NCI-H146 (cell line): Measurements from ENCODE around the gene GRM4.
A peak's percentile ranks its signal among the peaks of the same experiment; 100 is the strongest.

Source experiments
- DNase-seq: peaks from one replicate; lab custom pipeline; 2025; lab: John Stamatoyannopoulos, UW

The GRM4 gene

GRCh38 chr6:33994472-33995308, 151.2 kb downstream of the GRM4 start:
- DNase-seq = peak; percentile 39

DNA sequence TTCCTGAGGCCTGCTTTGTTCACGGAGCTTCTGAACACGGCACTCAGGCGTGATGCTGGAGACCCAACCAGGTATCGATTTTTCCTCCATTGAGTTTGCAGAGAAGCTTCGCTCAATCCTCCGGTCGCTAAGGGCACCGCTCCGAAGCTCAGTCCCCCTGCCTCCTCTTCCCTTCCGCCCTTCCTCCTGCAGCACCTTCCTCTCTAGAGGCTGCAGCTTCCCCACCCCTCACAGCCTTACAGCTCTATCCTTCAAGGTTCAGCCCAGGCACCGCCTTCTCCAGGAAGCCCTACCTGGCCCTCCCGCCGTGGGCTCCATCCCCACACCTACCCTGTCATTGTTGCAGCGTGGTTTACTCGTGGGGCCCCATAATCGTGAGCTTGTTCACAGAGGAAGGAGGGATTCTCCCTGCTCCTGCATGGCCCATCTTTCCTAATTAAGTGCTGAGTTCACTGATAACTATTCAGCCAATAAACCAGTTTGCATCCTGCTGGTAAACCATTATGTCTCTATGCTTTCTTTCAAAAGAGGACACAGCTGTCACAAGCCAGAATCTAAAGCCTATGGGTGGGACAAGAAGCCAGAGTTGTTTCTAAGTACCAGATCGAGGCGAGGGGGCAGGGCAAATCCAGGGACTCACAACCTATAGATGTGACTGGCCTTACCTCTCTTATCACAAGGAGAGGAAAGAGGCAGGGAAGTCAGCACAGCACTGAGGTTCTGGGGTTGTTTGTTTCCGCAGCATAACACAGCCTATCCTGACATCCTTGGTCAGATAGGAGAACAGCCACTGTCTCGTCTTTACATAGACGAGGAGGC, 152.0 kb downstream of the GRM4 start:
- peak; percentile 88 for DNase-seq

DNA sequence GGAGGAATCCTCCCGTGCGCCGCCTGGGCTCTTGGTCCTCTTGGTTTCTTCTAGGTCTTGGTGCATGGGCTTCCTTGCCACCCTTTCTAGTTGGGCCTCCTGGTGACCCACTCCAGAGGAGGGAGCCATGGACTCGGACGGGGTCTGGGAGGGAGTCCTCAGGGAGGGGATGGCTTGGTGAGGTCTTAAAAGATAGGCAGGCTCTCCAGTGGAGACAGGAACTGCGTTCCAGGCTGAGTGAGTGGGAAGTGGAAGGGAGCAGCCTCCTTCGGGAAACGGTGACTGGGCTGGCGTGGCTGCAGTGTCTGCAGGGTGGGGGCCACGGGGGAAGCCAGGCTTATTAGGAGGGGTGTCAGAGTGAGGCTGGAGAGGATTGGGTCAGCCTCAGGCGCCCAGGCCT, 152.8 kb downstream of the GRM4 start:
- no peak for DNase-seq

DNA sequence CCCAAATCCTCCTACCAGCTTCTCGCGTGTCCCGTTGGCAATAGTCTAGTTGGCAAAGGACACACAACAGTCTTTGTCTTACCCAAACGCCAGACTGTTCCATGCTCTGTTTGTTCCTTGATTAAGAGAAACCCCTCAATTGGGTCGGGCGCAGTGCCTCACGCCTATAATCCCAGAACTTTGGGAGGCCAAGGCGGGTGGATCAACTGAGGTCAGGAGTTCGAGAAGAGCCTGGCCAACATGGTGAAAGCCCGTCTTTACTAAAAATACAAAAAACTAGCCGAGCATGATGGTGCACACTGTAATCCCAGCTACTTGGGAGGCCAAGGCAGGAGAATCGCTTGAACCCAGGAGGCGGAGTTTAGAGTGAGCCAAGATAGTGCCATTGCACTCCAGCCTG, 153.7 kb downstream of the GRM4 start:
- DNase-seq = no peak

GRCh38 chr6:33991610-33992009, 154.3 kb downstream of the GRM4 start:
- DNase-seq = no peak

DNA sequence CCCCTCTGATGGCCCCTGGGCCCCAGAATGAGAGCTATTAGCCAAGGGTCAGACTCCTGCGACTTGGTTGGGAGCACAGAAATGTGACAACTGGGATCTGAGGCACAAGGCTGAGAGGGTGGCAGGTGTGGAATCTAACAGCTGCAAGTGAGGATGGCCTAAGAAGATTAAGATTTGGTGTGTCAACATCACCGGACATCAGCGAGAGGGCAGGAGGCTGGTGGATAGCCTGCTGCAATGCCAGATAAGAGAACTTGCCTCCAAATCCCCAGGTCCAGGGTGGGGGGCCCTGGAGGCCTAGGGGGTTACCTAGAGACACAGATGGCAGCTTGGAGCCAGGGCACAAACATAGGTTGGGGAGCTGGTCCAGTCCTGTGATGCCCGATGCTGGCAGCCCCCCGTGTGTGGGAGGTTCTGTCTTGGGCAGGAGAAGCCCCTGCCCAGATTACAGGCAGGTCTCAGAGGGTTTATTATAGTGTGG, 155.8 kb downstream of the GRM4 start:
- no peak for DNase-seq

- no peak for DNase-seq
These were observed 156.7 kb downstream of the GRM4 start for GRCh38 chr6:33989016-33989854.

DNA sequence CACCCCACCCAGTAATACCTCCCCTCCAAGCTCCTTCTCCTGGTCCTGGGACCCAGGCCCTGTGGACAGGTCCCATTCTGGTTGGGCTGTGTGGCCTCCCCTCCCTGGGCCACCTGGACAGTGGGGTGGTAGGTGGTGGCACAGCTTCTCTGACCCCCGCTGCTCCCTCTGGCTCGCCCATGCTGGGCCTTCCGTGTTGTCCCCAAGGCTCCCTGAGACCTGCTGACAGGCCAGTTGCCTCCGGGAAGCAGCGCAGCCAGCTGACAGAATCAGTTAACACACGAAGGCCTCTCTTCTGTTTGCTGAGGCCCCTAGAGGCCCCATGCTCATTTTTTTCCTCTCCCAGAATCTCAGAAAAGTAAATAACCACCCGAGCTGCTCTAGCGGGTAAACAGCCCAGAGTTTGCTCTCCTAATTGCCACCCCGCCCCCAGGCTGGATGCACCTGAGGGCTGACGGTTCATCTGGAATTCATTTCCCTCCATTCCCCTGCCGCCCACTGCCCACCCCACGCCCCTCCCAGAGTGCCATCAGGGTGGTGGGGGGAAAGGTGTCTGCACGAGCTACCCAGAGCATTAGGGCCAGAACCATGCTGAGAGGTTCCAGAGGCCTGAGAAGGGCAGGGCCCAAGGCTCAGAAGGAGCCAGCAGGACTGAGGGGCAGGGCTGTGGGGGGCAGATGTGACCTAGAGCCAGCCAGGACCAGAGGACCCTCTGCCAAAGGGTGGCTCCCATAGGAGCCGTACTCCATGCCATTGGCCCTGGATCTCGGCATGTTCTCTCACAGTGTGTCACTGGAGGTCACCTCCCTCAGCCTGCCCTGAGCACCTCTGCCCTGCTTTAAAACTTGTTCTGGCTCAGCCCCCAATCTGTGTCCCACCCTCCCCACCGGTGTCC, 157.5 kb downstream of the GRM4 start:
- peak; percentile 98 for DNase-seq

DNA sequence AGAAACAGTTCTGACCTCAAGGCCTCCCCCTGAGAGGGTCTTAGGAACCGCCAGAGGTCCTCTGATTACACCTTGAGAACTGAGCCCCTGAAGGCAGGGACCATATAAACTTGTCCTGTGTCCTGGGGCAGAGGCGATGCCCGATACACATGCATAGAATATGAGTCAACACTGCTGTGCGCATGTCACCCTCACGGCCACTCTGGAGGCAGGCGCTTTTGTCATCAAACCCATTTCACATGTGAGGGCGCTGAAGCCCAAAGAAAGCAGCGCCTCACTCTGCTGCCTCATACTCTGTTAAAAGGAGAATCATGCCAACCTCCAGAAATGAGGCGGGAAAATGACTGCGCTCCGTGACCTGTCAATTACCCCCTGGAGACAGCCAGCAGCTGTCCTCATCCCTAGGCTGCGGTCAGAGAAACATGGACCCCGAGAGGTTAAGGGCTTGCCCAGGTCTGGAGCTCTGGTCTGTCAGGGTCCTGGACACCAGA, 158.3 kb downstream of the GRM4 start:
- DNase-seq = peak; percentile 85

DNA sequence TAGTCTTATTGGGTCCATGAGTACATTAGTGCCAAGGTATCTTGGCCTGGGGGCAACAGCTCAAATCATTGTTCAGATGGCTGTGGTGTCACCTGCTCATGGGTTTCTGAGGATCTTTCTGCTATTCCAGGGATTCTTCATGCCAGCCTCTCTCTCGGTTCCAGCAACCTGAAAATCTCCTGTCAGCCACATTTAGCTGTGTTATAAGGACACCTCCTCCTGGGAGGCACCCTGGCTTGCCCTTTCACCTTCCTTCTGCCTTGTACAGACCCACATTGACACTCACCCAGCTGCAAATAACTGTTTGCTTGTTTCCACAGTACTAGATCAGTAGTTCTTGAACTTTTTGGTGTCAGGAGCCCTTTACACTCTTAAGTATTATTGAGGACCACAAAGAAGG, 159.9 kb downstream of the GRM4 start:
- no peak for DNase-seq

- DNase-seq = no peak
These were observed 160.6 kb downstream of the GRM4 start for GRCh38 chr6:33985313-33985751.

- no peak for DNase-seq
These were observed 161.2 kb downstream of the GRM4 start for GRCh38 chr6:33984466-33985312.

DNA sequence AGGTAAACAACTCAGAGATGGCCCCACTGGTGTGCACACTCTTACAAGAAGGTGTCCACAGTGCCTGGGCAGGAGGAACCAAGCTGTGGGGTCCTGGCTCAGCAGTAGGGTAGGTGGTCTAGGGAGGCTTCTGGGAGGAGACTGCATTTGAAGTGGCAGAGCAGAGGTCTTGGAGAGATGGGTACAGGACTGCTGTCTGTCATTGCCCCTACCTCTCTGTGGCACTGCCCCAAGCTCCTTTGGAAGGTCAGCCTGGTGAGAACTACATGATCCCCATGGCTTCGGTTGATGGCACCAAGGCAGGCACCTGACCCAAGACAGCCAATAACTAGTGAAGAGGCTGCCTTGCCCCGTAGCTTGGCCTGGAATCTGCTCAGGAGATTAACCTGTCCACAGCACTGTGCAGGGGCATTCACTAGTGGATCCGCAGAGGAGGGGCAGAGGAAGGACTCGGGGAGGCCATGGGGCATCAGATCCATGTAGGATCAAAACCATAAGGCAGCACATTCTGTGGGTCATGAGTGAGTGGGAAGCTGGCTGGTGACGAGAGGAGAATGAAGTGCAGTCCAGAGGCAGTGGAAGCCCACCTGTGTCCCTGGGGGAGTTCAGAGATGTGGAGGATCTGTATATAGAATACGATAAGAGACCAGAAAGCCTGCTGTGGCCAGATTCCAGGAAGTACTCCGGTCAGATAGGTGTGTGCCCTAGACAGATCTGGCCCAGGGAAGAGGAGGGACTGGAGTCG, 162.0 kb downstream of the GRM4 start:
- no peak for DNase-seq

GRCh38 chr6:33983109-33983716, 162.7 kb downstream of the GRM4 start:
- peak; percentile 18 for DNase-seq

GRCh38 chr6:33981861-33982260, 164.0 kb downstream of the GRM4 start:
- DNase-seq = no peak

DNA sequence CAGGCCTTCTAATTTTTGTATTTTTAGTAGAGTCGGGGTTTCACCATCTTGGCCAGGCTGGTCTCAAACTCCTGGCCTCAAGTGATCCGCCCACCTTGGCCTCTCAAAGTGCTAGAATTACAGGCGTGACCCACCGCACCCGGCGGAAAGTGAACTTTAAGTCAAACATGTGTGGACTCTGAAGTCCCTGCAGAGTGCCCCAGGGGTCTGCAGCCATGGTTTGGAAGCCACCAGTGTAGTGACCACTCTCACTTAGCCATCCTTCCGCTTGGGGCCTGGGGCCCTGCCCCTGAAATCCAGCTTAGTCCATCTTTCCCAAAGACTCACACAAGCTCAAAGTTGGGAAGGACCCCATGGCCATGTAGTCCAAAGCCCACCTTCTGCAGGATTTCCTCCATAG, 164.5 kb downstream of the GRM4 start:
- no peak for DNase-seq

DNA sequence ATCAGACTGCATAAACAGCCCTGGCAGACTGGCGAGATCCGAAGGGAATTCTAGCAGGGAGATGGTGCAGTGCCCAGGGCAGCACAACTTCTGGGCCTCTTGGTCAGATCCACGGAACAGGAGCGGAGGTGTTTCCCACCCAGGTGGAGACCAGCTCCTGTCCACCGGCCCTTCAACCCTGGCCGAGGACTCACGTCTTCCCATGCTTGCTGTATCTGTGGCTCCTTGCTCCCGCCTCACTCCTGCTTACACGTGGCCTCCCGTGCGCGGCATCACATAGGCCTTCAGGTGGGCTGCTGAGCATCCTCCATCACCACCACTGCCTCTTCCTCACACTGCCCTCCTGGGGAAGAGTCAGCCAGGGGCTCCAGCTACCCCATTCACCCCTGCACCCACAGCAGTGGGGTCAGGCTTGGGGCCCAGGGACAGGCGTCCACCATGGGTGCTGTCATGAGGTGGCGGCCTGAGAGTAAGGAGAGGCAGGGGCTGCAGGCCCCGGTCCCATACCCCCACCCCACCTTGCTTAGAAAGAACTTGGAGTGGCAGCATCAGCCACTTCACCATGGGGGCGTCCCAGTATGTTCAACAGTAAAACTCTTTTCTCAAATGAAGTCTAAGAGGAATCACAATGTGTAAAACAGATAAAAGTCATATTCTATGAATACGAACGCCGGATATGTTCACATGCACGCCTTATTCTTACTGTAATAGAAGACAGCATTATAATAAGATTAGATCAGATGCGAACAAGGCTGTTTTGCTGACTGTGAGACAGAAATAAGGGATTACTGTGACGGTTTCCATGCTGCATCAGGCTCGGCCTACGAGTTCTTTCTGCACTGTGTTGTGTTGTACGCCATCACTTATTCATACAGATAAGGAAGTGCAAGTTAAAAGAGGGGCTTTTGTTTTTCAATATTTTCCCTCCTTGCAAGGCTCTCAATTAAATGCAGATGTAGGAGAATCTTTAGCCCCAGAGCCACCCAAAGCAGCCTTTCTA, 165.4 kb downstream of the GRM4 start:
- DNase-seq = no peak

DNA sequence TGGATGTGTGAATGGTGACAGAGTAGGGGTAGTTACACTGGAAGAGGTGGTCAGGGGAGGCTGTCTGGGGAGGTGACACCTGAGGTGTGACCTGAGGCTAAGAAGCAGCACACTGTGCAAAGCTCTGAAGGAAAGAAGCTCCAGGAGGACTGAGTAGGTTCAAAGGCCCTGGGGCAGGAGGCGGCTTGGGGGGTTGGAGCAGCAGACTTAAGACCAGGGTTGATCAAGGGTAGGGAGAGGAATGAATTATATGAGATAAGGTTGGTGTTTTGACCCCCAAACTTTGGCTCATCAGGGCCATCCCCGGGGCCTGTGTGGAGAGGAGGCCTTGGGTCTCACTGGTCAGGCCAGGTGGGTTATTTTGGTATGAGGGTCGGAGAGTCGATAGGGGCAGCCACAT, 166.1 kb downstream of the GRM4 start:
- no peak for DNase-seq
